GM12892 (cell line): Measurements from ENCODE around the gene MLXIP.

Experiments used
- POLR2A ChIP-seq: IDR thresholded peaks from 2 replicates; pipeline ENCODE4 v1.6.1; 2011; ENCODE audit warnings: low read depth, low read length, control low read depth
- POLR2AphosphoS5 ChIP-seq: IDR thresholded peaks from 2 replicates; pipeline ENCODE4 v1.6.1; 2011; ENCODE audit warnings: low read depth, low read length, control low read depth

- TF ChIP-seq POLR2A (no peak), POLR2AphosphoS5 (no peak)
Observed at GRCh38 chr12:122160761-122161160, 82.2 kb downstream of the MLXIP start.
